Left colon (tissue), 2 donors: ENCODE data around the gene PEG3. TPM values are rescaled to one million over a fixed set of nuclear protein-coding genes. Genes with fewer than 3 reads are reported as not detected.
"Not testable (repeated sequence)": the region's sequence is repeated elsewhere in the genome, so short reads cannot be mapped to it uniquely, and the experiment has no call there.

Source experiments
- ATAC-seq: fragments of 200-7000 bp; cut with Tn5 transposase; one replicate; pipeline ENCODE4 v1.9.1; 2020; ENCODE audit warnings: mild to moderate bottlenecking, moderate library complexity
- DNase-seq, 2 donors: peaks; one replicate each; pipeline ENCODE4 v3.0.0-alpha.2; 2020
- intact Hi-C, 2 donors: fragments of 100-400 bp; cut with DNase I in 1 of 2; cut with micrococcal nuclease in 1 of 2; formaldehyde crosslinking; loops; one replicate each; pipeline versions ENCODE4 v1.11.2 to v1.14.0; 2022; cut with DNase I, micrococcal nuclease
- long read RNA-seq: library from polyadenylated mRNA; unstranded; transcript quantifications from one replicate; pipeline ENCODE4 v2.0.0, GENCODE V29; 2021
- total RNA-seq, 2 donors: library from RNA; stranded (reverse); fragmentation: NEBNext Ultra II Directional; extraction: Animal tissue kit (Norgen Biotek cat#: 25700); gene quantifications; one replicate each; pipeline ENCODE4 v1.2.1, GENCODE V29; 2021
- donor health status: DM: no; HTN: no; CAD: no.
- donor health status: DM: yes; HTN: yes; CAD: no.

Gene PEG3
- 1 to 10 TPM in 1 of 2 donors, under 1 TPM in 1; 0.92 to 2.6 TPM for total RNA-seq
- long read RNA-seq, full-length matches to known transcripts: 1 of 2 reads
- long read RNA-seq, partial matches to known transcripts: 0 of 2 reads
- long read RNA-seq, other reads (novel, unspliced or antisense): 1 of 2 reads

DNA sequence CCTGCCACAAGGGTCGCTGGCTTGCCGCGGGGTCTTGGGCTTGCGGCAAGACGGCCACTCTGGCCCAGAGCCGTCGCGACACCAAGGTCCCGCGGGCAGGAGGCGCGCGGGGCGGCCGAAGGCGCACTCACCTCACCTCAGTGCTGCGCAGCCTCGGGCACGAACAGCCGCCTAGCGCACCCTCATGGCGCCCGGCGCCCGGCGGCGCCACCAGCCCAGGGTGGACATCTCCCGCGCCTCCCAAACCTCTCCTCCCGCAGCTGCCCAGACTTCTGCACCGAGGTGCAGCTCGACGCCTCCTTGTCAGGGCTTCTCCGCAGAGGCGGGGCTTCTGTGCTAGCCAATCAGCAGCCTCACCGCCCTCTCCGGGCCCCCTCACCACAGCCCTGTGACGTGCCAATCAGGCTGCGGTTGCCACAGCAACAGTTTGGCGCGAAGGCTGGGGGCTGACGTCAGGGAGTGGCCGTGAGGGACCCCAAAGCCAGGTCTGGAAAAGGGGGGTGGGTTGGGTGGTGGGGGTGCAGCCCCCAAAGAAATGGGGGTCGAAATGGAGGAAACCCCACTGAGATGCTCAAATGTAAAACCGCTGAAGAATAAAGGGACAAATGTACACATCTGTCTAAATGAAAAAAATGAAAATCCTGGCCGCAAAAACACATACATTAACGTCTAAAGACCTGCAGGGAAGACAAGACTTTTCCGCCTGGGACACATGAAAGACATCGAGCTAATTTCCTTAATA is at the start of gene PEG3, which contains the start of gene ZIM2:
PEG3 (minus strand) TSS at position 276 of the 742 bp plus-strand sequence. CDS start 16,071 bp downstream, outside the sequence.
ZIM2 (minus strand) TSS at position 276 of the 742 bp plus-strand sequence. CDS start 16,449 bp downstream, outside the sequence.
- DNase-seq (peak; percentile 23 to 47), ATAC-seq (peak; percentile 22)
- intact Hi-C loops: no loop called here

DNA sequence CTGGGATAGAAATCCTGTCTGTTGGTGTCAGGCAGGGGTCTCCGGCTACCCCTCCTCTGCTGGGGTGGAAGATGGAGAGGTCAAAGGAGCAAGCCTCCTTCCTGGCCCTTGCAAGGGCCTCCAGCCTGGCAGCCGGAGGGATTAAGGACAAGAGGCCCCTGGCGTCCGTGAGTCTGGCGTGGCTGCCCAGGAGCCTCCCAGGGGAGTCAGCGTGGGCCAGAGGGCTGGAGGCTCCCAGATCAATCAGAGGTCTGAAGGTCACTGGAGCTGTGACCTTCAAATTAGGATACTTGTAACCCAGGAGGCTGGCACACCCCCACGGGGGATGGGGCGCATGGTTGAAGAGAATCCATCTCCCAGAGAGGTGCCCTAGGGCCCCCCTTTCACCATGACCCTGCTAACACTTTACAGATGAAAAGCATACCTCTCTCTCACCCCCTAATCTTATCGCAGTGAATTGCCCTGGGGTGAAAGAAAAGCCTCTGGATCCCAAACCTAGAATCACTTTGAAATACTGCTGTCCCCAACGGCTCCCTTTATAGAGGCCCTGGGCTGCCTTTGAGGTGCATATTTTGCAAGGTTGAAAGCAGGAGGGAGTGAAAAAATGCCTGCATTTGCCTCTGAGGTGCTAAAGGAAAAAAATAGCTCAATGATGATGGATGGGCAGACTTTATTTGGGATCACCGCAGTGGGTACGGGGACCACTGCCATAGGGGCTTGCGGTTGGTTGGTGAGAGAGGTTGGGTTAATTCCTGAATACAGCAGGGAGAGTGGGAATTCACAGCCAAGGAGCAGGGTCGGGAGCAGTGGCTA is 44.9 kb upstream of the PEG3 start:
- DNase-seq: no peak
- intact Hi-C loops: no loop called here
- ATAC-seq: no peak

DNA sequence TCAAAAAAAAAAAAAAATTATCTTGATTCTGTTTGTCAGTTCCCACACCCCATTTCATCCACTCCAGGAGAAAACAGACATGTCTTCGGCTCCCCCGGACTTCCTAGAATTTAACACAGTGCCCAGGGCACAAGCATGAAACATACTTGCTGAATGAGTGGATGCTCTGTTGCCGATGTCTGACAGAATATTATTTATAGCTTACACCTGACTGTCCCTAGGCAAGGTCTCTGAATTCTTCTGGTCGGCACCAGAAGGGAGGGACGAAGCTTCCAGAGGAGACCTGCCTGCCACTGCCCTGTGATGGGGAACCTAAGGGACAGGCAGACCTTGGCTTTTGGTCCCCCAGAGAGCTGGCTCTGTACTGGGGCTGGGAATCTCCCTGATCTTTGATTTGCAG is 43.9 kb upstream of the PEG3 start:
- DNase-seq (no peak), ATAC-seq (no peak)
- intact Hi-C loops: no loop called here

DNA sequence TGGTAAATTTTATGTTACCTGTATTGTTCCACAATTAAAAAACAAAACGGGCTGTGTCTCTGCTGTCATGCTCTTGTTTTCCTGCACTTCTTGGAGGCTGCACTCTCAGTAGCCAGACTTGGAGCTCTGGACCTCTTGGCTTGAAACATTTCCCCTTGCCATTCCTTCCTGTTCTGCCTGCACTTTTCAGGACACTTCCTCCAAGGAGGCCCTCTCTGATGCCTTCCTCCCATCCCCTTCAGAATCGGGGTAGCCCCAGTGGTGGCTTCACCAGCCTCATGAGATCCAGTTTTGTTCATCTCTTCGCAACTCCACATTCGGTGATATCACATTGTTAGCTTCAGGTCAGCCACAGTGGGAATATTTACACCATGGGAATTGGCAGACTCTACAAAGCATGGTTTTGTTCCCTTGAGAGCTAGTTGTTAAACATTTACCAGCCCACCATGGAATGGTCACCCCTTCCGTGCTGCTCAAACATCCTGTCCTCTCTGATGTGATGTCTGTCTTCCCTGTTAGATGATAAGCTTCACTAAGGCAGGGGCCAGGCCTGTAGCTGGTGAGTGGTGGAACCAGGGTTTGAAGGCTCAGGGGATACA is 40.2 kb upstream of the PEG3 start:
- ATAC-seq: no peak
- intact Hi-C loops: no loop called here
- no peak for DNase-seq

DNA sequence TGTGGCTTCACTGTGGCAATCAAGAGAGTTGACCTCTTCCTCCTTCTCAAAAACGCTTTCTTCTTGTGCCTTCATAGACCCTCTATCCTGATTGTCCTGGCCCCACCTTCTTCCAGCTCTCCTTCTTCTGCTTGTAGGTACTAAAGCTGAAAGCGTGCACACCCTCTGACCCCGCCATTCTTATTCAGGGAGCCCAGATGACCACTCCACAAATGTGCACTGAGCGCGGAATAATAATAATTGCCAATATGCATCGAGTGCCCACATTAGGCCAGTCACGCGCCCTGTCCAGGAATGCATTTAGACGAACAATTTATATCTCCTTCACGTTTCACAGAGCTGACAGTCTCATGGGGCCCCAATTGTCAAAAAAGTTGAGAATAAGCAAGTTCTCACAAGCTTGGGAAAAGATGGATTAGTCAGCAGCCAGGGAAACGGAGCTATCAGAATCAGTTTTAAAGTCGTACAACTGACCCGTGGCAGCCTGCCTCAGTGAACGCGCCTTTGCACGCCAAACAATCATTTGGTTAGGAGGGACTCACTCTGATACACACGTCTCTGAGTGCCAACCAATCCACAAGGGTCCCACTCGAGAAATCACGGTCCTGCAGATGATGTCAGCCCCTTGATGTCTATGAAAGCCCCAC is 36.7 kb upstream of the PEG3 start:
- intact Hi-C loops: no loop called here
- no peak for DNase-seq
- ATAC-seq: no peak

DNA sequence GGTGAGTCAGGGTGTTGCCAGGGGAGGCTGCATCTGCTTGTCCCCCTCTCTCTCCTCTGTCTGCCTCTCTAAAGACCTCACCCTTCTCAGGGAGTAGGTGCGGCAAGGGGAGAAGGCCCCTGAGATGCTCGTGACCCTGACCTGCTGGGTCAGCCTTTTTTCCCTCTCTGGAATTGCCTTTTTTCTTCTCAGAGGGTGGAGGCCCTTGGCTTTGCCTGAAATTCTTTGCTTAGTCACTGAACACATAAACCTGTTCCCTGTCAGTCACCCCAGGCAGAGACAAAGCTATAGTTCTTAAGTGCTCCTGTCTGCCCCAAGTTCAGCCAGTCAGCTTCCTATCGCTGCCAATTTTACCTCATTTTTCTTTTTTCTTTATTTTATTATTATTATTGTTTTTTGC is 35.2 kb upstream of the PEG3 start:
- ATAC-seq (no peak), DNase-seq (no peak)
- intact Hi-C loops: no loop called here

DNA sequence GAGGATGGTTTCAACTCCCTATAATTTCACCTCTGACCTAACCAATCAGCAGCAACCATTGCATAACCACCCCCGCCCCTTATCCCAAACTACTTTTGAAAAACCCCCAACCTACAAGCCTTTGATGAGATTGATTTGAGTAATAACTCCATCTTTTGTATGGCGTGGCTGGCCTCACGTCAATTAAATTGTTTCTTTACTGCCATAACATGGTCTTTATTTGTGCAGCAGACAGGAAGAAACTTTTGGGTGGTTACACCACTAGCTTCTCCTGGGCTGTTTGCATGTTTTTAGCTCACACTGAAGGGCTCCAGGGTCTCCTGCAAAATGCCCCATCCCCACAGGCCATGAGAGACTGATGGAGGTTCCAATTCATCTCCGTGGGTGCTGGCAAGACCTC is 34.0 kb upstream of the PEG3 start:
- intact Hi-C loops: no loop called here

DNA sequence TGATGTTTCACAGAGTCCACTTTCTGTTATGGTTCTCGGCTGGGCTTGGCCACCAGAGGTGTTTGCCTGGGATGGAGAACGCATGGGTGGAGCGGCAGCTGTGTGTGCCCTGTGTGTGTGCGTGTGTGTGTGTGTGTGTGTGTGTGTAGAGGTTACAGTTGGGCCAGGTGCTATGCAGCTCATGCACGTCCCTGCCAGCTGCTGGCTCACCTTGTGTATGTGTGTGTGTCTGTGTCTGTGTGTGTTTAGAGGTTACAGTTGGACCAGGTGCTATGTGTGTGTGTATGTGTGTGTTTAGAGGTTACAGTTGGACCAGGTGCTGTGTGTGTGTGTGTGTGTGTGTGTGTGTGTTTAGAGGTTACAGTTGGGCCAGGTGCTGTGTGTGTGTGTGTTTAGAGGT is 33.0 kb upstream of the PEG3 start:
- intact Hi-C loops: no loop called here
- DNase-seq (no peak), ATAC-seq (no peak)

More for the DNA sequence above, 34.0 kb upstream of the PEG3 start:
- no peak for ATAC-seq
- DNase-seq: no peak

DNA sequence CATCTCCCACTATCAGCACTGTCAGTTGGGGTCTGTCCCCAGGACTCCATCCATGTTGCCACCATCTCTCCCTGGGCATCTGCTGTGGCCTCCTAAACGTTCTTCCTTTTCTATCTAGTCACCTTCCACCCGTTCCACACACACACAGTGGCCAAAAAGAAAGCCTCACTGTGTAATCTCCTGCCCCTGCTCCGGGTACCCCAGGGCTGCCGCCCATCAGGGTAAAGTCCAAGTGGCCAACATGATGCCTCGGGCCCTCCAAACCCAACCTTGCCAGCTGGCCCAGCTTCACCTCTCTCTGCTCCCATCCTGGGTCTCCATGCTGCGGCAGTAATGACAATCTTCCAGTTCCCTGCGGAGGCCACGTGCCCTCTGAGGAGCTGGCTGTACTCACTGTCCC is 29.4 kb upstream of the PEG3 start:
- ATAC-seq: no peak
- intact Hi-C loops: no loop called here

DNA sequence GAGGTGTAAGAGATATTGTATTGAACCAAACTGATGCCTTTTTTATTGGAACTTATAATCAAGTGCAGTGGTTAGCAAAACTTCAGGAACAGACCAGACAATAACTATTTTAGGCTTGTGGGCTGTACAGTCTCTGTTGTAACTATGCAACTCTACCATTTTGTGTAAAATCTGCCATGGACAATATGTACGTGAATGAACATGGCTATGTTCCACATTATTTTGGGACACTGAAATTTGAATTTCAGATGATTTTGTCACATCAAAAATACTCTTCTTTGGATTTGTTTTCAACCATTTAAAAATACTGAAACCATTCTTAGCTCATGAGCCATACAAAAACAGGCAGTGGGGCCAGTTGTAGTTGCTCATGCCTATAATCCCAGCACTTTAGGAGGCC is 27.9 kb upstream of the PEG3 start:
- ATAC-seq (no peak), DNase-seq (no peak)
- intact Hi-C loops: no loop called here

More for the DNA sequence above, 29.4 kb upstream of the PEG3 start:
- no peak for DNase-seq

DNA sequence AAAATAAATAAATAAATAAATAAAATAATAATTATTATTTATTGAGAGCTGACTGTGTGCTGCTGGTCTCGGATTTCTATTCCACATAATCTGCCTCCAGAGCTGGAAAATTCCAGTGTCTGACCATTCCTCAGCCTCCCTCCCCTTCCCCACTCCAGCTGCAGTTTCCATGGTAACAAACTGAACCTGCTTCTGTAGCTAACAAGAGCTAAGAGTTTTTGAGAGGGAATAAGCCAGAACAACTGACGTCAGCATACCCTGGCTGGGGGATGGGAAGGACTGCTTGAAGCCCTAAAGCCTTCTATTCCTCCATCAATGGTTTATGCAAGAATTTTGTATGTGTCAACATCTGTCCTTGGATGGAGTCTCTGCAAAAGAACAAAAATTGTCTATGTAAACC is 26.0 kb upstream of the PEG3 start:
- intact Hi-C loops: no loop called here
- ATAC-seq: no peak
- DNase-seq: no peak

DNA sequence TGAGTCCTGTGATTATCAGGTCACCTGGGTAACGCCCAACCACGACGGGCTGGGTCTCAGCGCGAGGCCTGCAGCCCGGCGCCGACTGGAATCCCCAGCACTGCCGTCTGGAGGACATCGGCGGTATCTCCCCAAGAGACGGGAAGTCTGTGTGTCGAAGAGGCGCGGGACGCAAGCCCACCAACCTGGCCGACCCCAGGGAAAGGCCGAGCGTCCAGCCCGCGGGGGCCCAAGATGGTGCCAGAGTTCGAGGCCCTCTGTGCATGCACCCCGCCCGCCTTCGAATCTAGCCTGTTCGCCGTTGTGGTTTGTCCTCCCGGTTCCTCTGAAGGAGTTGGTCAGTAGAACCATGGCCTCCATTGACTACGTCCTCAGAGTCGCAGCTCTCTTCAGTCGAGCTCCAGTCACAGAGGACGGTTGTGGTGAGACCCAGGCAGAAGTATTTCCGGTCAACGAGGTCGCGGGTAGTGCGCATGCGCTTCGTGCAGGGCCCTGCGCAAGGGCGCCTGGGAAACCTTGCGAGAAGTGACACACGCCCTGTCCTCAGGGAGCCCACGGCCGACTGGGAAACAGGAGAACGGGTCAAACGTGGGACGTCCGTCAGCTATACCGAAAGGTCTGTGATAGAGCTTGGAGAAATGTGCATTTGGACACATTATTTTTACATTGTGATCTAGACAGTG is 24.1 kb upstream of the PEG3 start:
- ATAC-seq: no peak
- DNase-seq: no peak
- intact Hi-C loops: no loop called here

DNA sequence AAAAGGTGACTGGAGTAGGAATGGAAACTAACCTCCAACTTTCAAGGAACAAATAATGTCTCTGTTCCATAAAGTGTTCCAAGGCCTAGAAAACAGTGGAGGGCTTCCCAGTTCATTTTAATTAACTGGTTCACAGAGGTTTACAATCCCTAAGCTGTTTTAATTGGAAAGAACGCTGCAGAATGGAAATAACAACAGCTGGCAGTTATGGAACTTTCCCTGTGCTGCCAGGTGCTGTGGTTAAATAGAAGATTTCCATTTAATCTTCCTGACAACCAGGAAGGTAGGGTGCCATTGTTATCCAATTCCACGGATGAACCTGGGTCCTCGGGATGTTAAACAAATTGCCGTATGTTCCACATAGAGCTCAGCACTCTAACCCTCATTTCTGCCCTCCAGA is 22.2 kb upstream of the PEG3 start:
- no peak for DNase-seq
- intact Hi-C loops: no loop called here
- ATAC-seq: no peak

DNA sequence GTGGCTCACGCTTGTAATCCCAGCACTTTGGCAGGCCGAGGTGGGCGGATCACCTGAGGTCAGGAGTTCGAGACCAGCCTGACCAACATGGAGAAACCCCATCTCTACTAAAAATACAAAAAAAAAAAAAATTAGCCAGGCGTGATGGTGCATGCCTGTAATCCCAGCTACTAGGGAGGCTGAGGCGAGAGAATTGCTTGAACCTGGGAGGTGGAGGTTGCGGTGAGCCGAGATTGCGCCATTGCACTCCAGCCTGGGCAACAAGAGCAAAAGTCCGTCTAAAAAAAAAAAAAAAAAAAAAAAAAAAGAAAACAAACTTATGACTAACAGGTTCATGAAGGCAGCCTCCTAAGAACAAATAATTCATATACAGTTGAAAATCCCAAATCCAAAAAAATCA is 19.9 kb upstream of the PEG3 start:
- DNase-seq, ATAC-seq, intact Hi-C loops: not testable (repeated sequence)

DNA sequence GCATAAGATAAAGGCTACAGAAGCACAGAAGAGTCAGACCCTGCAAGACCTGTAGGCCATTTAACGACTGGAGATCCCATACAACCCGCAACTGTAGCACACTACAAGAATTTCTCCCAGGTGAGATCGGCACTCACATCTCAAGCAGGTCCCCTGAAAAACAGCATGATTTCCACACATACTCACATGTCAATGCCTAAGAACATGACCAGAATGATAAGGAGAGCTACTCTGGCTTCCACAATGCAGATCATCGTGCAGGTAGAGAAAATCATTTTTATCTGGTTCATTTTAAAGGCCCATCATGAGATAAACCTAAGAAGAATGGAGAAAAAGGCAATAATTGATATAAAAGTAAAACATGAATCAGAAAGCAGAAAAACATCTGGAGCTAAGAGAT is 17.5 kb upstream of the PEG3 start:
- DNase-seq: no peak
- no peak for ATAC-seq

DNA sequence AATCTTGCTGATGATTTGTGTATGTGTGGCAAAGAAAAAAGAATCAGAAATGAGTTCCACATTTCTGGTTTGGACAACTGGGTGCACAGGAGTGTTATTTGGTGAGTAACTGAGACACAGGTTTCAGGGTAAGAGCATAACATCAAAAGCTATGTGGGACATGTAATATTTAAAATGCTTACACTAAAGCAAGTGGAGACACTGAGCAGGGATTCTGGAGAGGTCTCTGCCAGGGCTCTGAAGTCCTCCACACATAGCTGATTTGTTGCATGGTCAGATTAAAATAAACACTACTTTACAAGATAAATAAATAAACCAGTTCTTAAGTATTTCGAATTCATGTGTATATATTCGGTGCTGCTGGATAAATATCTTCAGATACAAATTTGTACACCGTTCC is 16.3 kb upstream of the PEG3 start:
- ATAC-seq: no peak
- no peak for DNase-seq
- intact Hi-C loops: no loop called here

More for the DNA sequence above, 17.5 kb upstream of the PEG3 start:
- intact Hi-C loops: no loop called here

DNA sequence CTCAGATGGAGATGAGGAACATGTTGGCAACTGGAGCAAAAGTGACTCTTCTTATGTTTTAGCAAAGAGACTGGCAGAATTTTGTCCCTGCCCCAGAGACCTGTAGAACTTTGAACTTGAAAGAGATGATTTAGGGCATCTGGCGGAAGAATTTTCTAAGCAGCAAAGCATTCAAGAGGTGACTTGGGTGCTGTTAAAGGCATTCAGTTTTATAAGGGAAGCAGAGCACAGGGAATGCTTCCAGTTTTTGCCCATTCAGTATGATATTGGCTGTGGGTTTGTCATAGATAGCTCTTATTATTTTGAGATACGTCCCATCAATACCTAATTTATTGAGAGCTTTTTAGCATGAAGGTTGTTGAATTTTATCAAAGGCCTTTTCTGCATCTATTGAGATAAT is 11.8 kb upstream of the PEG3 start:
- intact Hi-C loops, ATAC-seq, DNase-seq: not testable (repeated sequence)

DNA sequence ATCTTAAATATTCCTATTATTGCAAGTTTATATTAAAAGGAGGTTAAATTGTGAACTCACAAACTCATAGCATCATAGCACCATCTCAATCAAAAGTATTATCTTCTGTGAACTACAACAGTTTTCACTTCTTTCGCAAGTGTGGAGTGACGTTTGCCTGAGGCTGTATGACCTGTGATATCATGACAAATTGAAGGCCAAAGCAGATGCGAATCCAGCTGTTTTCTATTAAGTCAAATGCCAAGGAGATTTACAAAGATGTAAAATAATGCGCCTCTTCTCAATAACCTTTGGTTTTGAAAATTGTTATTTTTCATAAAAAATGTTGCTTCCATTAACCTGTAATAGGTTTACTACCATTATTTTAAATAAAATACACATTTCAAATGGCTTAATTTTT is 7.6 kb upstream of the PEG3 start:
- ATAC-seq: no peak
- no peak for DNase-seq
- intact Hi-C loops: no loop called here

DNA sequence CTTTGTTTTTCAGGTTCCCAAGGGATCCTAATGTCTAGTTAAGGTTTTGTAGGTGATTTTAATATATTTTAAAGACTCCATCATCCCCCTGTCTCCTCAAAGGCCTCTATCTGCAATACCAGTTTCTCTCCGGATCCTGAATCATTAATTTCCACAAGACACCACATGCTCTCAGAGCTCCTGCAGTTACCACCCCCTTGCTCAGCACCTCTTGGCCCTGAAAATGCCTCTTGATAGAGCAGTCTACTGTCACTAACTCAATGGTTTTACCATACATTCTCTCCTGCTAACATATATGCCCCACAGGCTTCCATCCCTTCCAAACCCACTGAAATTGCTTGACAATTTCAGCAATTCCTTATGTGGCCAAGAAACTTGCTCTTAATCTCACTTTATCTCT is 1.9 kb upstream of the PEG3 start:
- intact Hi-C loops: no loop called here
- no peak for DNase-seq
- ATAC-seq: no peak
